Stomach (tissue), 9 donors: Measurements from ENCODE around the gene GBA3. TPM values are rescaled to one million over a fixed set of nuclear protein-coding genes. Genes with fewer than 3 reads are reported as not detected.
A peak's percentile ranks its signal among the peaks of the same experiment; 100 is the strongest.

Experiments used
- DNase-seq, 2 donors: peaks; one replicate each; pipeline versions ENCODE4 v3.0.0 to v3.0.0-alpha.2; 2013 to 2019
- H3K27ac ChIP-seq, 5 donors: fragments of 200-600 bp in 4 of 5; sonication (generic) in 4 of 5; one replicate each; pipeline ENCODE4 v1.5.1; 2013 to 2019; ENCODE audit warnings: mild to moderate bottlenecking in 1 of 5, moderate library complexity in 1 of 5
- H3K27me3 ChIP-seq, 3 donors: fragments of 200-600 bp; sonication (generic); one replicate each; pipeline ENCODE4 v1.5.1; 2017 to 2019; ENCODE audit warnings: mixed run types in 1 of 3
- H3K36me3 ChIP-seq, 4 donors: fragments of 200-600 bp; sonication (generic); 1 replicate in 3 of 4; 2 replicates in 1 of 4; pipeline ENCODE4 v1.5.1; 2016 to 2019
- H3K4me1 ChIP-seq, 4 donors: fragments of 200-600 bp; sonication (generic); one replicate each; pipeline ENCODE4 v1.5.1; 2016 to 2019
- H3K4me3 ChIP-seq, 4 donors: fragments of 200-600 bp; sonication (generic) in 3 of 4; one replicate each; pipeline ENCODE4 v1.5.1; 2016 to 2019; ENCODE audit warnings: mild to moderate bottlenecking in 1 of 4
- H3K9me3 ChIP-seq, 4 donors: fragments of 200-600 bp; sonication (generic); one replicate each; pipeline ENCODE4 v1.5.1; 2016 to 2019
- EP300 ChIP-seq: sonication (generic); formaldehyde crosslinking; IDR thresholded peaks from one replicate; pipeline ENCODE4 v1.6.1; 2017; ENCODE audit warnings: antibody characterized with exemption
- POLR2A ChIP-seq, 4 donors: fragments of 450-650 bp; IDR thresholded peaks; one replicate each; pipeline ENCODE4 v1.6.1; 2016; ENCODE audit warnings: antibody characterized with exemption in 4 of 4, control low read depth in 2 of 4, mild to moderate bottlenecking in 1 of 4, moderate library complexity in 1 of 4
- POLR2AphosphoS5 ChIP-seq, 3 donors: sonication (generic); formaldehyde crosslinking; IDR thresholded peaks; one replicate each; pipeline ENCODE4 v1.6.1; 2016; ENCODE audit warnings: antibody characterized with exemption in 3 of 3
- WGBS, 5 donors: extraction: QIAGEN DNeasy Blood & Tissue Kit in 3 of 5; methylation state at CpG; one replicate each; pipeline versions ENCODE4 v1.1.5 to v1.1.7; 2013 to 2018; 5-methylcytosine and 5-hydroxymethylcytosine counted together
- intact Hi-C: fragments of 100-400 bp; cut with DNase I; formaldehyde crosslinking; loops from one replicate; pipeline ENCODE4 v1.15.1; 2023; ENCODE audit warnings: low total_unique reads
- polyA plus RNA-seq, 3 donors: library from polyadenylated mRNA; stranded (reverse); fragments of 200-250 nt; gene quantifications; one replicate each; pipeline ENCODE4 v1.2.3, GENCODE V29; 2013
- total RNA-seq, 5 donors: library from RNA; depleted of rRNA; stranded (reverse); fragments of >200 nt; gene quantifications; one replicate each; pipeline versions ENCODE4 v1.1.0 to v1.2.3, GENCODE V29; 2014 to 2016
- TF ChIP-seq, protein P1 (sequence below), 7 experiments: fragments of 450-650 bp in 4 of 7; fragments of 200-600 bp in 3 of 7; sonication (generic) in 3 of 7; IDR thresholded peaks; one replicate each; pipeline ENCODE4 v1.5.1; 2016 to 2019; ENCODE audit warnings: antibody characterized with exemption in 7 of 7, control low read depth in 2 of 7, mild to moderate bottlenecking in 1 of 7
- donor health status: healthy with polysubstance abuse.
- donor health status: Bipolar disorder and iron deficiency.
- donor health status: healthy.

Gene GBA3
- total and polyA plus RNA-seq, 8 donors = 0.10 to 13.0 (median 2.8) TPM; not detected in 5

DNA sequence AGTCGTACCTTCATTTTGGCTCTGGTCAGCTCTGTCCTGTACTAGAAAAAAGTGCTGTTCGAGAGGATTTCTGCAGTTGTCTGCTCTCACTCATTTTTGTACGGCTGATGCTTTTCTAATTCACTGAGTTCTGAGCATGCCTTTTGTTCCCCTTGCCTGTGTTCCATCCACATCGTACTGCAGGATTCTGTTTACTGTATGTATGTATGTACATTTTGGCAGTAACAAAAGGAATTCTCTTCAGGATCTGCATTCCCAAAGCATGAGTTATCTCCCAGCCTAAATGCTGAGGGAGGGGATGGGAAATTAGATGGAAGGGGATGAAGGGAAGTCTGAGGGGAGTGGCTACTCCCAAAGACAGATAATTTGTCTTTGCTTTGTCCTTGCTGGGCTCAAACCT is 87.6 kb downstream of the GBA3 start:
- no peaks in the 10 kb centered on the region for H3K36me3 ChIP-seq
- H3K27me3 ChIP-seq = no peaks in the 10 kb centered on the region
- H3K4me1 ChIP-seq = no peaks in the 10 kb centered on the region
- H3K4me3 ChIP-seq = no peak overlapping the region
- H3K9me3 ChIP-seq = peaks cover 0 to 13% (median 10%) of the 10 kb centered on the region in 4 donors
- intact Hi-C loops = no loop called here
- TF ChIP-seq POLR2AphosphoS5 (IDR thresholded peaks at IDR 0.05) (no peak), POLR2A (IDR thresholded peaks at IDR 0.05) (no peak), EP300 (no peak)
- TF ChIP-seq, protein P1, sequence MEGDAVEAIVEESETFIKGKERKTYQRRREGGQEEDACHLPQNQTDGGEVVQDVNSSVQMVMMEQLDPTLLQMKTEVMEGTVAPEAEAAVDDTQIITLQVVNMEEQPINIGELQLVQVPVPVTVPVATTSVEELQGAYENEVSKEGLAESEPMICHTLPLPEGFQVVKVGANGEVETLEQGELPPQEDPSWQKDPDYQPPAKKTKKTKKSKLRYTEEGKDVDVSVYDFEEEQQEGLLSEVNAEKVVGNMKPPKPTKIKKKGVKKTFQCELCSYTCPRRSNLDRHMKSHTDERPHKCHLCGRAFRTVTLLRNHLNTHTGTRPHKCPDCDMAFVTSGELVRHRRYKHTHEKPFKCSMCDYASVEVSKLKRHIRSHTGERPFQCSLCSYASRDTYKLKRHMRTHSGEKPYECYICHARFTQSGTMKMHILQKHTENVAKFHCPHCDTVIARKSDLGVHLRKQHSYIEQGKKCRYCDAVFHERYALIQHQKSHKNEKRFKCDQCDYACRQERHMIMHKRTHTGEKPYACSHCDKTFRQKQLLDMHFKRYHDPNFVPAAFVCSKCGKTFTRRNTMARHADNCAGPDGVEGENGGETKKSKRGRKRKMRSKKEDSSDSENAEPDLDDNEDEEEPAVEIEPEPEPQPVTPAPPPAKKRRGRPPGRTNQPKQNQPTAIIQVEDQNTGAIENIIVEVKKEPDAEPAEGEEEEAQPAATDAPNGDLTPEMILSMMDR (IDR thresholded peaks at IDR 0.05) = no peak
- WGBS, 5 donors = 50 to 65% (median 63%) methylated on average over 4 of the region's 4 CpGs
- peak in 1 of 2 donors; percentile 32 for DNase-seq
- no peak overlapping the region for H3K27ac ChIP-seq

DNA sequence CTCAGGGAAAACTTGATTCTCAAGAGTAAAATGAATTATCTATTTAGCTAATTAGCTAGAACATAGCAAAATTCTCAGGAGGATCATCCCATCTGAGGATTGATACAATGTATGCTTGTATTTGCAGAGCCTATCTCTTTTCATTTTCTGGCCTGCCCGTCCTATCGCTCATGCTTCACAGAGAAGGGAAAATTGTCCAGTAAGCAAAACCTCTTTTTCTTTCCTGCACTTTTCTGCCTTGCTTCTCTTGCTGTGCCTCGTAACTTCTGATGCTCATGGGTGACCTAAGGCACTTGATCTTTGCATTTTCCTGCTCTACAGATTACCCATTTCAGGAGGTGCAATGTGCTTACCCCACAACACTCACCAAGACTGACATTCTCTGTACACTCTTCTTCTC is 88.1 kb downstream of the GBA3 start:
- intact Hi-C loops = no loop called here
- 70 to 81% (median 77%) methylated on average over 3 of the region's 3 CpGs for WGBS, 5 donors
- no peak for DNase-seq
- TF ChIP-seq POLR2AphosphoS5 (IDR thresholded peaks at IDR 0.05) (no peak), POLR2A (IDR thresholded peaks at IDR 0.05) (no peak), EP300 (no peak)
- TF ChIP-seq, protein P1 (IDR thresholded peaks at IDR 0.05) = no peak
- no peaks in the 10 kb centered on the region for H3K36me3 ChIP-seq
- no peaks in the 10 kb centered on the region for H3K27me3 ChIP-seq
- H3K4me1 ChIP-seq = no peaks in the 10 kb centered on the region
- peaks cover 0 to 13% (median 10%) of the 10 kb centered on the region in 4 donors for H3K9me3 ChIP-seq
- no peak overlapping the region for H3K4me3 ChIP-seq
- no peak overlapping the region for H3K27ac ChIP-seq

DNA sequence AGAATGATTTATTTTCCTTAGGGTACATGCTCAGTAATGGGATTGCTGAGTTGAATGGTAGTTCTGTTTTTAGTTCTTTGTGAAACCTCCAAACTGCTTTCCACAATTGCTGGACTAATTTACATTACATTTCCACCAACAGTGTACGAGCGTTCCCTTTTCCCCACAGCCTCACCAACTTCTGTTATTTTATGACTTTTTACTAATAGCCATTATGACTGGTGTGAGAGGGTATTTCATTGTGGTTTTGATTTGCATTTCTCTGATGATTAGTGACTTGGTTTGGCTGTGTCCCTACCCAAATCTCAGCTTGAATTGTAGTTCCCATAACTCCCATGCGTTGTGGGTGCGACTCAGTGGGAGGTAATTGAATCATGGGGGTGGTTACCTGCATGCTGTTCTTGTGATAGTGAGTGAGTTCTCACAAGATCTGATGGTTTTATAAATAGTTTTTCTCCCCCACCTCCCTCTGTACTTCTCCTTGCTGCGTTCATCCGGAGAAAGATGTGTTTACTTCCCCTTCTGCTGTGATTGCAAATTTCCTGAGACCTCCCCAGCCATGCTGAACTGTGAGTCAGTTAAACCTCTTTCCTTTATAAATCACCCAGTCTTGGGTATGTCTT is 95.1 kb downstream of the GBA3 start:
- no peaks in the 10 kb centered on the region for H3K27me3 ChIP-seq
- H3K4me3 ChIP-seq = no peak overlapping the region
- 65 to 81% (median 72%) methylated on average over 6 of the region's 6 CpGs for WGBS, 5 donors
- TF ChIP-seq POLR2AphosphoS5 (IDR thresholded peaks at IDR 0.05) (no peak), EP300 (no peak), POLR2A (IDR thresholded peaks at IDR 0.05) (no peak)
- TF ChIP-seq, protein P1 (IDR thresholded peaks at IDR 0.05) = no peak
- H3K4me1 ChIP-seq = no peaks in the 10 kb centered on the region
- intact Hi-C loops = no loop called here
- no peak overlapping the region for H3K27ac ChIP-seq
- peaks cover 0 to 9% (median 0%) of the 10 kb centered on the region in 4 donors for H3K9me3 ChIP-seq
- DNase-seq = no peak
- no peaks in the 10 kb centered on the region for H3K36me3 ChIP-seq

DNA sequence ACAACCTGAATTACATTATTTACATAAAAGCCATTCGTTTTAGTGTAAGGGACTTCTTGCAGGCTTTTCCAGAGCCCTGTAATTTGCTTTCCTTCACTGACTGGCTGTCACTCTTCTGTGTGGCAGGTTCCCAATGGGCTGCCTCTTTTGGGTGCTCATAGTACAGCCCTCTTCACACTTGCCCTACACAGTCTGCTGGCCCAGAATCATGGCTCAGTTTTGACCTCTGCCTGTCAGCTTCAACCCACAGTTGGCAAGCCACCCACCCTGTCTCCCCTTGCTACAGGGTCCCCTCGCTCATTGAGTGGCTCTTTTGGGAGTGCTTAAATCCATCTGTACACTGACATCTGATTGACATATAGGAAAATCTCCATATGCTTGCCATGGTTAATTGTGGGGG is 97.9 kb downstream of the GBA3 start:
- TF ChIP-seq POLR2A (IDR thresholded peaks at IDR 0.05) (no peak), EP300 (no peak), POLR2AphosphoS5 (IDR thresholded peaks at IDR 0.05) (no peak)
- TF ChIP-seq, protein P1 (IDR thresholded peaks at IDR 0.05) = no peak
- no peaks in the 10 kb centered on the region for H3K4me1 ChIP-seq
- H3K36me3 ChIP-seq = no peaks in the 10 kb centered on the region
- no peaks in the 10 kb centered on the region for H3K27me3 ChIP-seq
- no peak overlapping the region for H3K4me3 ChIP-seq
- no peak overlapping the region for H3K27ac ChIP-seq
- peaks cover 0 to 9% (median 0%) of the 10 kb centered on the region in 4 donors for H3K9me3 ChIP-seq
- 56 to 64% (median 61%) methylated on average over 2 of the region's 2 CpGs for WGBS, 5 donors
- DNase-seq = no peak
- intact Hi-C loops = no loop called here
